ENCODE measurements around the gene SECTM1.

The SECTM1 gene

GRCh38 chr17:82318772-82319606 is 14.6 kb downstream of the SECTM1 start:
- Mint-ChIP-seq H3K4me1 (ENCODE audit: low read depth) (peaks cover 22% of the 10 kb centered on the region), H3K9me3 (ENCODE audit: low read depth) (no peaks in the 10 kb centered on the region), H3K27ac (no peak overlapping the region), H3K36me3 (peaks cover 2% of the 10 kb centered on the region), H3K4me3 (no peak overlapping the region), H3K27me3 (no peaks in the 10 kb centered on the region)

- no peak overlapping the region for H3K27ac Mint-ChIP-seq
- H3K27me3 Mint-ChIP-seq: no peaks in the 10 kb centered on the region
- no peaks in the 10 kb centered on the region for H3K9me3 Mint-ChIP-seq (ENCODE audit: low read depth)
- H3K36me3 Mint-ChIP-seq: peaks cover 4% of the 10 kb centered on the region
- H3K4me1 Mint-ChIP-seq (ENCODE audit: low read depth): peaks cover 29% of the 10 kb centered on the region
- no peak overlapping the region for H3K4me3 Mint-ChIP-seq
Observed at GRCh38 chr17:82318169-82318498, 15.4 kb downstream of the SECTM1 start.

GRCh38 chr17:82317394-82318168 is 16.0 kb downstream of the SECTM1 start, which contains the start of gene CD7:
CD7 (minus strand) TSS chr17:82317608; CDS start chr17:82317495, 113 bp downstream.
- Mint-ChIP-seq H3K9me3 (ENCODE audit: low read depth) (no peaks in the 10 kb centered on the region), H3K4me3 (peak within 1 kb of the TSS; percentile 96), H3K27me3 (no peaks in the 10 kb centered on the region), H3K27ac (peak within 1 kb of the TSS; percentile 98), H3K36me3 (peaks cover 4% of the 10 kb centered on the region), H3K4me1 (ENCODE audit: low read depth) (peaks cover 29% of the 10 kb centered on the region)

GRCh38 chr17:82316651-82317393 is 16.7 kb downstream of the SECTM1 start:
- Mint-ChIP-seq H3K4me1 (ENCODE audit: low read depth) (peaks cover 24% of the 10 kb centered on the region), H3K36me3 (peaks cover 4% of the 10 kb centered on the region), H3K9me3 (ENCODE audit: low read depth) (no peaks in the 10 kb centered on the region), H3K4me3 (peak overlapping the region; percentile 96), H3K27ac (peak overlapping the region; percentile 98), H3K27me3 (no peaks in the 10 kb centered on the region)

GRCh38 chr17:82315703-82316358 is 17.7 kb downstream of the SECTM1 start:
- peak overlapping the region; percentile 98 for H3K27ac Mint-ChIP-seq
- H3K9me3 Mint-ChIP-seq (ENCODE audit: low read depth): no peaks in the 10 kb centered on the region
- H3K36me3 Mint-ChIP-seq: peaks cover 4% of the 10 kb centered on the region
- peaks cover 24% of the 10 kb centered on the region for H3K4me1 Mint-ChIP-seq (ENCODE audit: low read depth)
- H3K27me3 Mint-ChIP-seq: no peaks in the 10 kb centered on the region
- peak overlapping the region; percentile 96 for H3K4me3 Mint-ChIP-seq

- Mint-ChIP-seq H3K4me3 (peak overlapping the region; percentile 96), H3K4me1 (ENCODE audit: low read depth) (peaks cover 22% of the 10 kb centered on the region), H3K27ac (peak overlapping the region; percentile 98), H3K36me3 (peaks cover 4% of the 10 kb centered on the region), H3K9me3 (ENCODE audit: low read depth) (no peaks in the 10 kb centered on the region), H3K27me3 (no peaks in the 10 kb centered on the region)
Observed at GRCh38 chr17:82314727-82315605, 18.6 kb downstream of the SECTM1 start.

- Mint-ChIP-seq H3K4me3 (peak overlapping the region; percentile 96), H3K4me1 (ENCODE audit: low read depth) (peaks cover 24% of the 10 kb centered on the region), H3K27ac (peak overlapping the region; percentile 76), H3K27me3 (no peaks in the 10 kb centered on the region), H3K9me3 (ENCODE audit: low read depth) (no peaks in the 10 kb centered on the region), H3K36me3 (peaks cover 4% of the 10 kb centered on the region)
Observed at GRCh38 chr17:82314012-82314726, 19.4 kb downstream of the SECTM1 start.

- Mint-ChIP-seq H3K4me3 (peak overlapping the region; percentile 59), H3K36me3 (peaks cover 4% of the 10 kb centered on the region), H3K27ac (peak overlapping the region; percentile 81), H3K9me3 (ENCODE audit: low read depth) (no peaks in the 10 kb centered on the region), H3K4me1 (ENCODE audit: low read depth) (peaks cover 24% of the 10 kb centered on the region), H3K27me3 (no peaks in the 10 kb centered on the region)
Observed at GRCh38 chr17:82313195-82314011, 20.2 kb downstream of the SECTM1 start.

GRCh38 chr17:82311971-82312370 is 21.6 kb downstream of the SECTM1 start:
- peaks cover 4% of the 10 kb centered on the region for H3K36me3 Mint-ChIP-seq
- H3K27me3 Mint-ChIP-seq: no peaks in the 10 kb centered on the region
- H3K4me3 Mint-ChIP-seq: no peak overlapping the region
- H3K9me3 Mint-ChIP-seq (ENCODE audit: low read depth): no peaks in the 10 kb centered on the region
- peaks cover 26% of the 10 kb centered on the region for H3K4me1 Mint-ChIP-seq (ENCODE audit: low read depth)
- no peak overlapping the region for H3K27ac Mint-ChIP-seq

GRCh38 chr17:82310877-82311276 is 22.7 kb downstream of the SECTM1 start:
- Mint-ChIP-seq H3K4me1 (ENCODE audit: low read depth) (peaks cover 35% of the 10 kb centered on the region), H3K9me3 (ENCODE audit: low read depth) (no peaks in the 10 kb centered on the region), H3K4me3 (no peak overlapping the region), H3K27ac (peak overlapping the region; percentile 34), H3K36me3 (peaks cover 4% of the 10 kb centered on the region), H3K27me3 (no peaks in the 10 kb centered on the region)

GRCh38 chr17:82309656-82310570 is 23.7 kb downstream of the SECTM1 start:
- Mint-ChIP-seq H3K4me3 (no peak overlapping the region), H3K27ac (peak overlapping the region; percentile 51), H3K9me3 (ENCODE audit: low read depth) (no peaks in the 10 kb centered on the region), H3K4me1 (ENCODE audit: low read depth) (peaks cover 39% of the 10 kb centered on the region), H3K36me3 (peaks cover 2% of the 10 kb centered on the region), H3K27me3 (no peaks in the 10 kb centered on the region)
